K562 (cell line): ENCODE results near the gene MYO7A. TPM values are rescaled to one million over a fixed set of nuclear protein-coding genes. Genes with fewer than 3 reads are reported as not detected.

Experiments
- ATAC-seq: fragments of 200-7000 bp; cut with Tn5 transposase; 3 replicates; pipeline ENCODE4 v1.9.1; 2020; ENCODE audit warnings: moderate library complexity
- BruUV-seq: library from RNA; stranded (reverse); fragments of 400-500 nt; replicated peaks from 2 replicates; lab custom pipeline; 2021; lab: Mats Ljungman, UMichigan
- CTCF ChIA-PET: fragments of 300-600 bp; formaldehyde crosslinking; extraction: SDS; loops from one replicate; lab custom pipeline; 2021; ENCODE audit warnings: low intra/inter-chr PET ratio; lab: Yijun Ruan, JAX
- POLR2A ChIA-PET: fragments of 300-600, 350-650 bp; sonication (Branson Sonifier 250); formaldehyde crosslinking; extraction: SDS; loops from one replicate; lab custom pipeline; 2021; ENCODE audit warnings: antibody characterized with exemption, inconsistent platforms; lab: Yijun Ruan, JAX
- DNase-seq, 4 experiments: peaks; one replicate each; pipeline versions ENCODE4 v3.0.0 to v3.0.0-alpha.2; 2011 to 2018; ENCODE audit warnings: low spot score in 3 of 4, mixed read lengths in 3 of 4; ENCODE audit errors: extremely low read depth in 1 of 4
- FAIRE-seq: peaks from 2 replicates; lab custom pipeline; 2011; peaks lifted over from hg19 to GRCh38; lab: Jason Lieb, UNC
- H2AFZ ChIP-seq: 2 replicates; pipeline ENCODE4 v1.6.0; 2011; ENCODE audit warnings: low read depth, low read length, control low read depth, inconsistent platforms
- H3K27ac ChIP-seq: fragments of 200-600 bp; 3 replicates; pipeline ENCODE4 v1.8.0; 2011; ENCODE audit warnings: low read depth, mild to moderate bottlenecking, control low read depth, inconsistent platforms, low read length, moderate library complexity, mixed read lengths; ENCODE audit errors: extremely low read depth
- H3K27me3 ChIP-seq, 2 experiments: fragments of 300-600 bp in 1 of 2; 2 replicates in 1 of 2; 3 replicates in 1 of 2; pipeline versions ENCODE4 v1.6.0 to v1.8.0; 2011; ENCODE audit warnings: inconsistent platforms in 2 of 2, low read length in 2 of 2, mild to moderate bottlenecking in 1 of 2, mixed read lengths in 1 of 2, moderate library complexity in 1 of 2; ENCODE audit not compliant: control insufficient read depth in 2 of 2, insufficient read depth in 2 of 2
- H3K36me3 ChIP-seq: fragments of 300-600 bp; 3 replicates; pipeline ENCODE4 v1.8.0; 2011; ENCODE audit warnings: mild to moderate bottlenecking, low read length, inconsistent platforms; ENCODE audit not compliant: control insufficient read depth, insufficient read depth
- H3K4me1 ChIP-seq, 2 experiments: fragments of 200-600 bp in 1 of 2; replicated peaks in 1 of 2; 2 replicates in 1 of 2; 3 replicates in 1 of 2; pipeline versions ENCODE4 v1.5.1 to v1.8.0; 2011; ENCODE audit warnings: inconsistent platforms in 2 of 2, low read length in 2 of 2, mild to moderate bottlenecking in 1 of 2, mixed read lengths in 1 of 2, moderate library complexity in 1 of 2; ENCODE audit not compliant: control insufficient read depth in 2 of 2, insufficient read depth in 2 of 2
- H3K4me2 ChIP-seq: 2 replicates; pipeline ENCODE4 v1.6.1; 2011; ENCODE audit warnings: low read length, control low read depth, inconsistent platforms, mixed read lengths; ENCODE audit not compliant: insufficient read depth
- H3K4me3 ChIP-seq: fragments of 200-600 bp; sonication (generic), shearing (Covaris generic); 2 replicates; pipeline ENCODE4 v1.5.1; 2016; ENCODE audit warnings: control low read depth, inconsistent platforms
- H3K79me2 ChIP-seq: fragments of 200-600 bp; 3 replicates; pipeline ENCODE4 v1.8.0; 2011; ENCODE audit warnings: low read length, inconsistent platforms; ENCODE audit not compliant: control insufficient read depth, insufficient read depth
- H3K9ac ChIP-seq, 2 experiments: 2 replicates each; pipeline versions ENCODE4 v1.6.0 to v1.6.1; 2011; ENCODE audit warnings: low read depth in 2 of 2, low read length in 2 of 2, control low read depth in 1 of 2, inconsistent platforms in 1 of 2, mild to moderate bottlenecking in 1 of 2, mixed read lengths in 1 of 2; ENCODE audit not compliant: insufficient read depth in 1 of 2
- H3K9me1 ChIP-seq: one replicate; pipeline ENCODE4 v1.6.0; 2011; ENCODE audit warnings: inconsistent platforms, mild to moderate bottlenecking, low read length, moderate library complexity; ENCODE audit not compliant: control insufficient read depth, insufficient read depth
- H3K9me3 ChIP-seq: replicated peaks from 2 replicates; pipeline ENCODE4 v1.5.1; 2011; ENCODE audit warnings: low read depth, low read length, inconsistent platforms; ENCODE audit not compliant: control insufficient read depth, insufficient read depth
- H4K20me1 ChIP-seq: replicated peaks from 2 replicates; pipeline ENCODE4 v1.6.1; 2011; ENCODE audit warnings: low read length, inconsistent platforms, mixed read lengths; ENCODE audit not compliant: control insufficient read depth, insufficient read depth
- BHLHE40 ChIP-seq: IDR thresholded peaks from 2 replicates; pipeline ENCODE4 v1.6.1; 2011; ENCODE audit warnings: low read length, improper control_type of control experiment
- STAG1 ChIP-seq: sonication (generic); formaldehyde crosslinking; IDR thresholded peaks from 2 replicates; pipeline ENCODE4 v1.5.0; 2020; ENCODE audit warnings: missing genetic modification reagents, borderline replicate concordance
- whole genome bisulfite sequencing: fragments of 100-300 bp; shearing (Covaris generic); methylation state at CpG from one replicate; pipeline ENCODE4 v1.1.6; 2016; ENCODE audit warnings: low coverage, mixed read lengths; ENCODE audit not compliant: insufficient coverage; ENCODE audit errors: missing lambda C conversion rate; 5-methylcytosine and 5-hydroxymethylcytosine counted together
- in situ Hi-C: fragments of 300-500 bp; cut with MboI; formaldehyde crosslinking; loops from 4 replicates; pipeline ENCODE4 v1.15.0; 2018; ENCODE audit warnings: inconsistent platforms, mixed read lengths
- intact Hi-C: fragments of 100-400 bp; cut with micrococcal nuclease; formaldehyde crosslinking; loops from 2 replicates; pipeline ENCODE4 v1.14.2; 2022
- polyA plus RNA-seq, 8 experiments: library from polyadenylated mRNA; depleted of rRNA in 4 of 8; stranded (reverse) in 5 of 8; unstranded in 3 of 8; fragments of >200 nt; fragmentation: Nextera tagmentation in 2 of 8; fragmentation: Illumina TruSeq in 1 of 8; extraction: Ambion mirVana in 2 of 8; extraction: Trizol in 1 of 8; gene quantifications; 2 replicates each; pipeline versions ENCODE4 v1.2.1 to v1.2.3, GENCODE V29; 2011 to 2014; ENCODE audit warnings: inconsistent platforms in 1 of 8, missing spikeins in 1 of 8
- total RNA-seq, 7 experiments: library from RNA; depleted of rRNA in 6 of 7; stranded (reverse); fragments of >200 nt in 6 of 7; fragmentation: Illumina TruSeq in 2 of 7; extraction: Trizol in 2 of 7; gene quantifications; 2 replicates each; pipeline versions ENCODE4 v1.2.1 to v1.2.3, GENCODE V29; 2011 to 2021; ENCODE audit warnings: low replicate concordance in 1 of 7

Gene MYO7A
- total and polyA plus RNA-seq, 9 of the 15 experiments (the other 6 are each of a cell fraction or from before 2014, with no cell fraction given) = 0.01 to 0.11 (median 0.07) TPM; not detected in 1

GRCh38 chr11:77189588-77190210, 61.7 kb downstream of the MYO7A start:
- WGBS = 15% methylated on average over 21 of the region's 28 CpGs
- Histone ChIP-seq H3K27ac (no peak overlapping the region), H3K4me2 (no peak overlapping the region), H3K79me2 (no peaks in the 10 kb centered on the region), H3K4me3 (no peak overlapping the region), H4K20me1 (no peaks in the 10 kb centered on the region), H2AFZ (no peak overlapping the region)
- ATAC-seq (no peak), DNase-seq (no peak)
- CTCF ChIA-PET = interaction anchor here (2.4 kb wide), 1 partner anchor 62 kb away, joined by 23 read pairs; the partner anchor contains the start of gene MYO7A
- TF ChIP-seq STAG1 (CRISPR knock-in tag) = no peak
- peak; percentile 42; the same call in 1 of the 2 replicates for TF ChIP-seq BHLHE40
- TF ChIP-seq, all 486 proteins: peak for 1
- peaks cover under 1 to 42% of the 10 kb centered on the region in 2 experiments; a peak in 4 of 5 replicates for H3K27me3 ChIP-seq
- no peak overlapping the region for H3K9ac ChIP-seq
- in situ Hi-C loops (loop anchor here (10.0 kb wide), 2 partner anchors 145 to 355 kb away; no protein-coding TSS in a partner anchor), intact Hi-C loops (loop anchor here (2.0 to 10.0 kb wide), 2 partner anchors 143 to 185 kb away; no protein-coding TSS in a partner anchor)
- POLR2A ChIA-PET = interaction anchor here (0.6 to 0.7 kb wide), 2 partner anchors 24 to 488 kb away, joined by 3 read pairs; no protein-coding TSS in a partner anchor
- H3K9me3 ChIP-seq = no peaks in the 10 kb centered on the region
- no peaks in the 10 kb centered on the region for H3K36me3 ChIP-seq
- FAIRE-seq = no peak
- BruUV-seq = no TSS peak
- peaks cover 4 to 29% of the 10 kb centered on the region in 2 experiments; a peak in 3 of 5 replicates for H3K4me1 ChIP-seq
- no peaks in the 10 kb centered on the region for H3K9me1 ChIP-seq
